Stimulated activated CD8-positive, alpha-beta memory T cell treated with anti-CD3 and anti-CD28 coated beads, Interleukin-2, amount 100 ng/mL, for 1 hour (primary cell): Measurements from ENCODE around the gene UNC5CL.
"Not testable (repeated sequence)": the region's sequence is repeated elsewhere in the genome, so short reads cannot be mapped to it uniquely, and the experiment has no call there.

ENCODE experiments used
- DNase-seq, 2 donors: peaks; one replicate each; pipeline ENCODE4 v3.0.0-alpha.2; 2020; ENCODE audit warnings: low read depth in 2 of 2

UNC5CL gene

DNA sequence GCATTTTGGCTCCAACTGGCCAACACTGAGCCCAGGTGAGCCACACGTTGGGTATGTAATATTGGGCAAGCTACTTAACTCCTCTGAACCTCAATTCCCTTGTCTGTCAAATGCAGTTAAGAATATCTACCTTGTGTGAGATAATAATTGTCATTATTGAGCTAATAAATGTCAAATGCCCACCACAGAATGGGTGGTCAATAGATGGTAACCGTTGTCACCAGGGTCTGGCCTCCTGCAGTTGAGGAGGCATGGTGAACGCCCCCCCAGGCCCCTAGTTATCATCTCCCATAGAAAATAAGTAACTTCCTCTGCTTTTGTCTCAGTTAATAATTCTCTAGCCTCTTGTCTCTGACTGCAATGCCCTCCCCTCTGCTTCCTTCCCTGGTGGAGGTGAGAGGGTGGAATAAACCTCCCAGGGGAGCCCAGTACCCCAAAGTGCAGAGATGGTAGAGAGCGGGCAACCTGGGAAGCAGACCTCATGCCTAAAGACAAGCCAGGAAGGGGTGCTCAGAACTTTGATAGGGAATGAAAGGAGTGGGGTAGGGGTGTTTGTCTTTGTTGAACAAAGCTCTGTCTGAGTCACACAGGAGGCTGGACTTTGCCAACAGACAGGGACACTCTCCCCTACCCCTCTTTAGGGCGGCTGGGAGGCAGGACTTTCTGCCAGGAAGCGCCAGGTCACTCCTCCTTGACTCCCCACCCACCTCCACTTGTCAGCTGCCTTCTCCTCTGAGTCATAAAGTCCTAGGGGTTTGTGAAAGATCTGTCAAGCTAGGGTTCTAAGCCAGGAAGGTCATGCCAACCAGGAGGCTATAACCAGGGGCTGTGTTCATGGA, 1.3 kb upstream of the UNC5CL start:
- DNase-seq: no peak

DNA sequence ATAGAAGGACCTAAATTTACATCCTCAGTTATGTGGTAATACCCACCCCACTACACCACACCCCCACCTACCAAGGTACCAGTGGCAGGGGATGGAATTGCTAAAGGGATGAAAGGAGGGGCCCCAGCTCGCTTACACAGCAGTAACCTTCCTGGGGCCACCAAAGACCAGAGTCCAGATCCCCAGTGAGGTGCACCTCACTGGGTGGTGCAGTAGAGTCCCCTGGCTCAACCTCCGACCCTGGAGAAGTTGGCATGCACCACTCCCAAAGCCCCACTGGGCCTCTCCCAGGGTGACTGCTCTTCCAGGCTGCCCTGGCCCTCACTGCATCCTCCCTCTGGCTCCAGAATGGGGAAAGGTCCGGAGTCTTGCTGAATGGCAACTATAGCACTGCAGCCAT, 816 bp downstream of the UNC5CL start:
- DNase-seq: no peak

- no peak for DNase-seq
Observed at GRCh38 chr6:41037107-41037900, 1.7 kb downstream of the UNC5CL start.

DNA sequence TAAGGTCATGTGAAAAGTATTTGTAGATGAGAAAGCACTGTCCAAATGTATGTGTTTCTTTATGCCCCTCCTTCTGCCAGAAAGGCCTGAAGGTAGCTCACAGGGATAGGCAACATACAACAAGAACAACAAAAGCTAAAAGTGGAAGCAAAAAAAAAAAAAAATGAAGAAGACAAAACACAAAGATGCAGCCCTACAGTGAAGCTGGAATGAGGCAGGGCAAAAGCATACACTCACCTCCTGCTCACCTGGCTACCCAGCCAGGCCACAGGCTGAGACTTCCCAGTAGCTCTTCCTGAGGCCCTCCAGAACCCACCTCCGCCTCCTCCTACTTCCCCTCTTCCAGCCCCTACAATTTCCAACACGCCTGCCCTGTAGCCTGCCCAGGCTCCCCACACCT, 2.4 kb downstream of the UNC5CL start:
- DNase-seq: no peak

DNA sequence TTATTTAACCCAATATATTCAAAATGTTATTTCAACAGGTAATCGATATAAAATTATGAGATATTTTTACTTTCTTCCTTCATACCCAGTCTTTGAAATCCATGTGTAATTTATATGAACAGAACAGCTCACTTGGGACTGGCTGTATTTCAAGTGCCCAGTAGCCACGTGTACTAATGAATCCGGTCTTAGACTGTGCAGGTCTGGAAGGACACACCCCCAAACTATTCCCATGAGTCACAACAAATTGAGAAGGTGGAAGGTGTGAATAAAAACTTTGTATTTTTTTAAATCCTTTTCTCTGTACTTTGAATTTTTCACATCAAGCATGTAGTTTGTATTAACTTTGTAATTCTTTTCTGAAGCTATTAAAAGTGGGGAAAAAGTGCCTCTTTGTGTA, 2.8 kb downstream of the UNC5CL start:
- DNase-seq: no peak

DNA sequence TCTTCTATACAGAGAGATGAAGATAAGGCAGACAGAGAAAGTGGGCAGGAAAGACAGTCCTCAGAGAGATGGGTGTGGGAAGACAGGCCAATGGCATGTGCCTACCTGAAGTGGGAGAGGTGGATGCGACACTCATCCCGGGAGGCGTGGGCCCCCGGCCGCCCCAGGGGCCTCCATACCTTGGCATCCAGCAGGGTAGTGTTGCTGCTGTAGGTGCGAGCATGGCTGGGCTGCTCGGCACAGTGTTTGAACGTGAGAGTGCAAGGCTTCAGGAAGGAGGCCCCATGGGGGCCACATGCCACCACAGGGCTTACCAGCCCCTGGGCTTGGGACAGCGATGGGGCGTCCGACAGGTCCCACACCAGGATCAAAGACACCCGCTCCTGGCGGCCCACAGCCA, 5.2 kb downstream of the UNC5CL start:
- DNase-seq: no peak

GRCh38 chr6:41032830-41033229, 6.2 kb downstream of the UNC5CL start:
- no peak for DNase-seq

GRCh38 chr6:41028561-41029412, 10.2 kb downstream of the UNC5CL start:
- no peak for DNase-seq

DNA sequence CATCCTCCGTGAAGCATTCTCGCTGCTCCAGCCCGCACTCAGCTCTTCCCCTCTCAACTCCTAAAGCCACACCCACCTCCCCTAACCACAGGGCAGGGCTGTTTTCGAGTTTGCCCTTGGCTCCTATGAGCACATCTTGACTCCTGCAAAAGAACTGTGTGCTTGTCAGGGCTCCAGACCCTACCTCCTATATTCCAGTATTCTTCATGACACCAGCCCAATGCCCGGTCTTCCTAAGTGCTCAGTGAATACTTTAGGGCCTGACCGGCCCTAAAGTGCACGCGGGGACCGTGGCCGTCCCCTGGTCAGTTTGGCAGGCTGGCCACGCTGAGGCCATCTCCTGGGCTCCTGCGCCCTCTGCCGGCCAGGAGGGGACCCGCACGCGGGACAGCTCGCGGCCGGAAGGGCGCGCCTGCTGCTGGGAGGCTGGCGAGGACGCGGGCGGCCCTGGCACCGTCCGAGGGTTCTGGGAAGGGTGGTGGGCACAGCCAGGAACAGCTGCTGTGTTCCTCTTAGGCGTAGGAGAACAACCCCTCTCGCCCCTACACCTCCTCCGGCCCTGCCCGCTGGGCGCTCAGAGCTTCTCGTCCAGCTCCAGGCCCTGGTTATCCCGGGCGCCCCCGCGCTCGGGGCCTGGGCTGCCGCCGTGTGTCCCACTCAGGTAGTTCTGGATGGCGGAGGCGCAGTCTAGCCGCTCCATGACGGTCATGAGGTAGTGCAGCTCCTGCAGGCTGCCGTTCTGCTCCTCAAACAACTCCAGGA, 11.0 kb downstream of the UNC5CL start:
- peak; percentile 31 to 55 for DNase-seq

- no peak for DNase-seq
Observed at GRCh38 chr6:41027241-41027640, 11.8 kb downstream of the UNC5CL start.

DNA sequence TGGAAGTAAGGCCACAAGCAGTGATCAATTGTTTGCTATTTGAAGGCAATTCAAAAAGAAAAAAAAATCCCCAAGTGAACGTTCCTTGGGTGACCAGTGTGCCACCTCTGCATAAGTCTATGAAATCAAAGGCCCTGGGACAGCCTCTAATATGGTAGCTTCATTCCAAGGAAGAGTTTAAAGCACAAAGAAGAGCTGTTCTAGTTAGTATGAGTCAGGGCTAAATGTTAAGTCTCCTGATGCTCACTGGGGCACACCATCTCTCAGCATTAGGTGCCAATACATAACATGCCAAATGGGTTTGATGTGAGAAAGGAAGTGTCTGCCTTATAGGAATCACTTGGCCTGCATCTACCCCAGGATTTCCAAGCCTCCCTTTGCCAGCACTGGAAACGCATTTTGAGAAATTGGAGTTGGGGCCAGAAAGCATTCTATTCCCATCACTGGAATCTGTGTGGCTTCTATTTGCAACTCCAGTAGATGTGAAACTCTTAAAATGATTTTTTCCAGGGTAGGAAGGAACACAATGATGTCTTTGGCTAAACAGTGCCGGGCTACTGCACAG, 13.0 kb downstream of the UNC5CL start:
- no peak for DNase-seq

GRCh38 chr6:41023114-41023513, 15.9 kb downstream of the UNC5CL start:
- DNase-seq: no peak

- DNase-seq: no peak
Observed at GRCh38 chr6:41022294-41022693, 16.7 kb downstream of the UNC5CL start.

- no peak for DNase-seq
Observed at GRCh38 chr6:41021832-41022231, 17.2 kb downstream of the UNC5CL start.

DNA sequence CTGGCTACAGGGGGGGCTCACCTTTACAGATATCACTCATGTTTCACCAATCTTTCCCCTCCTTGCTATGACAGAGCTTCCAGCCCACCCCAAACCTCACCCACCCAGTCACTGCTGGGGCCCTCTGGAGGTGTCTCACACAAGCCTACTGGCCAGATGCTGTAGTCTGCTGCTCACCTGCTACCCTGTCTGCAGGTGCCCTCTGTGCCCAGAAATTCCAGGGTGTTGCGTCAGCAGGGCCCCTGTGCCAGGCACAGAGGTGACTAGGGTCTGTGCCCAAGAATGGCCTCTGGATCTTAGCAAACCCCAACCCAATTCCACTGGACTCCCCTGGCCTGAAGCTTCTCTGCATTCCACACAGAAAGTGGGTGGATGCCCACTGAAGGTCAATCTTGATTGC, 21.4 kb downstream of the UNC5CL start:
- no peak for DNase-seq

- not testable (repeated sequence) for DNase-seq
Observed at GRCh38 chr6:41015860-41016259, 23.2 kb downstream of the UNC5CL start.

DNA sequence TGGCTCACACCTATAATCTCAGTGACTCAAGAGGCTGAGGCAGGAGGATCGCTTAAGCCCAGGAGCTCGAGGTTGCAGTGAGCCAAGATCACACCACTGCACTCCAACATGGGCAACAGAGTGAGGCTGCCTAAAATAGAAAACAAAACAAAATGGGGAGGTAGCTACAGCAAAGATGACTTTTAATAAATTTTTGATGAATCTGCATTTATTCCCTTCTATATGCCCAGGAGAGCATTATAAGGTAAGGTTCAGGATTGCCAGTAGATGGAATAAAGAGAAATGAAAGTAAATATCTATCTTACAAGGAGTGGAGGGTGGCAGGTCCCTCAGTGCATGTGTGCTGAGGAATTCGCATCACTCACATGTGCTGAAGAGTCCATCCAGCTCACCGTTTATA, 24.2 kb downstream of the UNC5CL start:
- no peak for DNase-seq

DNA sequence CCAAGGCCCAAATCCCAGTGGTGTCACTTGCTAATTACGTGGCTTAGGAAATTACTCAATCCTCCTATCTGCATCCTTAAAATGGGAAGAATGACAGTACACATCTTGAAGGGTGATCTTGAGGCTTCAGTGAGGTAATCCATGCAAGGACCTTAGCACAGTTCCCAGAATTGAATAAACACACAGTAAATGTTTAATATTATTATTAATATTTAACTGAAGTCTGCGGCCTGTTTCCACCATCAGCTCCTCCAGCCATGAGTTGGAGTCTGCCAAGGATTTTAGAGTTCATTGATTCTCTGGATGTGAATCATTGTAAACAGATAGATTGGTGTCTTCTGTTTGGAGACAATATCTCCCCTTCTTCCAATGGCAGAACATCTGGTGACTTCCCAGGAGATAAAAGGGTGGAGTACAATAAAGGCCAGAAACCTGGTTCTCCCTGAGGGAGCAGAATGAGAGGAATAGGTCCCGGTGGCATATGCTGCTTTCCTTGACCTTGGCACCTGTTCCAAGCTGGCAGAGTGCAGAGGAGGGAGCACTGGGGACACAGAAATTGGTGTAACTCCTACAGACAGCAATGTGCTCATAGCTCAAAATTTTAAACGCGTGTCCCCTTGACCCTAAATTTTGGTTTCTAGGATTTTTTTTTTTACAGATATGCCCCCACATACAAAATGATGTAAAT, 25.4 kb downstream of the UNC5CL start:
- no peak for DNase-seq

- no peak for DNase-seq
Observed at GRCh38 chr6:41011673-41012072, 27.3 kb downstream of the UNC5CL start.

- no peak for DNase-seq
Observed at GRCh38 chr6:41009669-41010068, 29.4 kb downstream of the UNC5CL start.
